Renal cortical epithelial cell (primary cell): ENCODE measurements around the gene RTN4R. TPM values are rescaled to one million over a fixed set of nuclear protein-coding genes. Genes with fewer than 3 reads are reported as not detected.
"Not testable (repeated sequence)": the region's sequence is repeated elsewhere in the genome, so short reads cannot be mapped to it uniquely, and the experiment has no call there.

Experiments used
- DNase-seq: peaks from one replicate; pipeline ENCODE4 v3.0.0-alpha.2; 2011; ENCODE audit warnings: low read depth
- total RNA-seq: library from RNA; depleted of rRNA; stranded (reverse); fragments of >200 nt; gene quantifications from 2 replicates; pipeline ENCODE4 v1.2.3, GENCODE V29; 2014

Gene RTN4R
- total RNA-seq = 1.2 and 2.0 TPM in 2 replicates

DNA sequence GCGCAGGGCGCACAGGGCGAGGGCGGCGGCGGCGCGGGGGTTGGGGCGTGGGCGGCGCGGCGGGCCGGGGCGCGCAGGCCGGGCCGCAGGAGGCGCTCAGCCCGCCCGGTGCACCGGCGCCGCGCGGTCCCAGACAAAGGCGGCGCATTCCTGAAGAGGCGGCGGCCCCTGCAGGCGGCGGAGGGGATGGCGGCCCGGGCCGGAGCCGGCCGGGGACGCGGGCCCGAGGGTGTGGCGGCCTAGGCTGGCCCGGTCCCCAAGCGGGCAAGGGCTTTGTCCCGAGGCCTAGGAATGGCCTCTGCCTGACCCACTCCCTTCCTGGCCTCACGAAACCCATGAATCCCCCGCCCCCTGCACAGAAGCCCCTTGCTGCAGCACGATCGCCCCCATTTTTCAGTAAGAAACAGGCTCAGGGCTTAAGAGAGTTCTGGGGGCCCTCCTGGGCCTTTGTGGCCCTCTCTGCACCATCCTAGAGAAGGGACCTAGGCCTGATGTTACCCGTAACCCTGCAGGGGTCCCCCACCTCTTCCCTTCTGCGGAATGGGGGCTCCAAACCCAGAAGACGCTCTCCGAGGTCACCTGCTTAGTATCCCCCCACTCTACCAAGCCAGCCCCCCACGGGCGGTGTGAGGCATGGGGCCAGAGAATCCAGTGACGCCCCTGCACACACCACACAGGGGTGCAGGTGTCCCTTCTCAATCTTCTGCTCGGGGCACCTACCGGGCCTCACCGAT is at the start of gene RTN4R:
TSS of gene RTN4R (minus strand) at position 40 of the 734 bp plus-strand sequence. CDS start 226 bp downstream, outside the sequence.
- DNase-seq = no peak

DNA sequence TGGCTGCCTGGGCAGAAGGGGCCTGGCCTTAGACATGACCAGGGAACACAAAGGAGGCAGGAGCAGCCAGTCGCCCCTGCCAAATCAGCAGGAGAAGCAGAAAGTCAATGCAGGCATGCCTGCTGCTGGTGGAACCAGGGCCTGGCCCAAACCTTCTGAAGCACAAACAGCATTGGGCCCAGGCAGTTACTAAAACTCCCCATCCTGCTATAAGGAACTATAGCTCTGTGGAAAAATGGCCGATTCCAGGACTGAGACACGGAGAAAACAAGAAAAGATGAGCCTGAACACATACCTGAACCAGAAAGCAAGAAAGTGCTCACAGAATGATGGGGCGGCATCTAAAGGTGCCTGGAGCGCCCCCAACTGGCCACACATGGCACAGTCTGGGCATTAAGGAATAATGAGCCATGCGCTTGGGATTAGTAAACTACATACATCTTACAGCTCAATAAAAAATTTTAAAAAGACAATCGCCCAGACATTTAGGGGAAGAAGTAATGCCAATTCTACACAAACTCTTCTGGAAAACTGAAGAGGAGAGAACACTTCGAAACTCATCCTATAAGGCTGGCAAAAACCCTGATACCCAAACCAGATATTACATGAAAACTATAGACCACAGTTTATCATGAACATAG is 49.4 kb upstream of the RTN4R start:
- DNase-seq = not testable (repeated sequence)

DNA sequence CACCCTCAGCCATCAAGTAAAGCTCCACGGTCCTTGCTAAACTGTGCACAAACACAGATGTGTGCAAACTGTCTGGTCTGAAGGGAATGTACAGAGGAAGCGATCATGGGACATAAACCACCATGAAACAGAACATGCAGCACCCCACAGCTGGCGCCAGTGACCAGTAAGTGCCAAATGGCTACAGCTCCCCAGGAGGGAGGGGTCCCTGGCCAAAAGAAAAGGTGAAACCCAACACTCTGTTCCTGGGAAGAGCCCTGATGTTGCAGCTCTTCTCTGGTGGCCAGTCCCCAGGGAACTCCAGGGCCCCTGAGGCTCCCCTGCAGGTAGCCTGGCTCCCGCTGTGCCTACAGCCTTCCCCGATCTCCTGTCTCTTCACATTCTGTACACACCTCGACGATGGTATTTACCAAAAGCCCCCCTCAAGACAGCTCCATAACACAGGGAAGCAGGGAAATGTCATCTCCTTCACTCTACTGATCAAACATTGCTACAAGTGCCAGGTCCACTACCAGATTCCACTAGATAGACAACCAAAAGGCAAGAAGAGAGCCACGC is 48.8 kb upstream of the RTN4R start:
- no peak for DNase-seq

DNA sequence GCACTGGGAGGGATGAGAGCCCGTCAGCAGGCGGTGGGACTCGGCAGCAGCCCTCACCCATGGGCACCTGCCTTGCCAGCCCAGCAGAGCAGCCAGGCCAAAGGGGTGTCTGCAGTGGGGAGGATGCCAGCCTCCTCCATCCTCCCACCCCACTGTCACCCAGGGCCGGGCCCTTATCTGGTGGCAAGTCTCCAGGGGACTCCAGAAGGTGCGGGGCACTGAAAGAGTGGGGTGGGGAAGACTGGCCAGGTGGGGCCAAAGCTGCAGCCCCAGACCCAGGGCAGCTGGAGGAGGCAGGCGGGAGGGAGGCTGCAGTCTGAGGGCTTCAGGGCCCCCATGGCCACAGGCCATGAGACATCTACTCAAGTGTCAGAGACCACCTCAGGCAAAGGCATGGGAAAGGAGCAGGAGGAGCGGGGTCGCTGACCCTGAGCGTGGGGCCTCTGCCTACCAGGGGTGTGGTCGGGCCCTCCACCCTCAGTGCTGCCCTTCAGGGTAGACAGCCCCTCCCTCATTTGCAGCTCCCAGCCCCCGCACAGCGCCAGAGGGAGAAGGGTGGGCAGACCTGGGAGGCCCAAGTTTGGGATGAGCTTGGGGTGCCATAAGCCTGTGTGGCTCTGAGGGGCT is 48.2 kb upstream of the RTN4R start:
- DNase-seq = no peak

DNA sequence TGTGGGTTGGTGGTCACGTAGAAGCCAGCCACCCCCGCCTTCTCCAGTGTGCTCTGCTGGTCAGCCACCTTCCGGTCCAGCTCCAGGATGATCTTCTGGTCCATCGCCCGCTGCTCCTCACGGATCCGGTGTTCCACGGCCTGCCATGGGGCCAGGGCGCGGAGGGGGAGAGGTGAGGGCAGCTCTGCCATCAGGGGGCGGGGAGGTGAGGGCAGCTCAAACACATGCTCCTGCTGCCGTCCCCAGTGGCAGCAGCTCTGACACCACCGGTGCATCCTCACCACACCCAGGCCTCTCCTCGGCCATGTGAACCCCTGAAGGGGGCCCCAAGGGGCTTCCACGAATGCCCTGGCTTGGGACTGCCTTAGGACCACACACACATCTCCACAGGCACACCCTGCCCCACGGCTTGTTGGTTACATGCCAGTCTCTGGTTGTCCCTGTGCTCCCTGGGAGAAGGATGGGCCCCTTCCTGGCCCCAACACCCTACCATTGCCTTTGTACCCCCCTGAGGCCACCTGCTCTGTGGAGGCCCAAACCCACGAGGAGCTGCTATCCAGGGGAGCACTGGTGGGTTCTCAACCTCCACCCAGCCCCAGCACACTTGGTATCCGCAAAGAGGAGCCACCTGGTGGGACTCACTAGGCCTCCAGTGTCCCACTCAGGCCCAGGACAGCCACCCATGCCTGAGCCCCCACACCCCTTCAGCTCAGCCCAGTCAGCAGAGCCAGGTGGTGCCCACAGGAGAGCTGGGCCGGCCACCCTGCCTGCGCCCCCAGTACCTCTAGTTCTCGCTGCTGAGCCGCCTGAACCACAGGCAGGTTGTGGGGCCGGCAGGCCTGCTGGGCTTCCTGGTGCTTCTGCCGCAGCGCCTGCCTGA is 47.5 kb upstream of the RTN4R start:
- no peak for DNase-seq

DNA sequence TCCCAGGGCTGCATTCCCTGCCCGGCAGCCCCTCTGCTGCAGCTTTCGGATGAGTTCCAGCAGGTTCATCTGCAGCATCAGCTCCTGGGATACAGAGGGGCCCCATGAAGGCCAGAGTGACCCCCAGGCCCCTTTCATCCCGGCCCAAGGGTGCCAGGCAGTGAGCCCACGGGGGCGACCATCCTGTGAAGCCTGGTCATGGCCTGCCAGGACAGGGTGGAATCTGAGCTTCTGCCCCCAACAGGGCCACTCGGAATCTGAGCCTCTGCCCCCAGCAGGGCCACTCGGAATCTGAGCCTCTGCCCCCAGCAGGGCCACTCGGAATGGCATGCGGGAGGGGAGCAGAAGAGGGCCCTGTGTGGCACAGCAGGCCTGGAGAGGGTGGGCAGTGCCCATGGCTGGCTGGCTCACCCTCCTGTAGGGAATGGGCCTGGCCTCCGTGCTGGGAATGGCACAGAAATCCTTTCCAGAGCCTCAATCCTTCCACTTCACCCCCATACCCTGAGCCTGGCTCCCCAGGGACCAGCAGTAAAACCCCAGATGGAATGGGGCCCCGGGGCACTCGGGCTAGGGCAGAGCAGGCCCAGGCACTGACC is 46.7 kb upstream of the RTN4R start:
- not testable (repeated sequence) for DNase-seq

DNA sequence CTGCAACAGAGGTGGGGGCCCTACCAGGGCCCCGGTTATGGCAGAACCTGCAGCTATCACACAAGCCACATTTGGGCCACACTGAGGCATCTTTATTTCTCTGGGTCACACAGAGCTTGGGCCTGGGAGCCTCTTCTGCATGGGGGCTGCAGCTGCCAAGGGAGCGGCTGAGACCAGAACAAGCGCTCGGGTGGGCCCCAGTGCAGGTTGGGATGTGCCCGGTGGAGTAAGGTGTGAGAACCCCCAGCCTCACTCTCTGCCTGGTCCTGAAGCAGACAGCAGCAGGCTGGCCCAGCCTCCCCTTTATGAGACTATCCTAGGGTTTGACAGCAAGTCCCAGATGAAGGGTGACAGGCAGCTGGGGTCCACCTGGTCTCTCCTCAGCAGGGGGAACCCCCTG is 46.1 kb upstream of the RTN4R start:
- not testable (repeated sequence) for DNase-seq

DNA sequence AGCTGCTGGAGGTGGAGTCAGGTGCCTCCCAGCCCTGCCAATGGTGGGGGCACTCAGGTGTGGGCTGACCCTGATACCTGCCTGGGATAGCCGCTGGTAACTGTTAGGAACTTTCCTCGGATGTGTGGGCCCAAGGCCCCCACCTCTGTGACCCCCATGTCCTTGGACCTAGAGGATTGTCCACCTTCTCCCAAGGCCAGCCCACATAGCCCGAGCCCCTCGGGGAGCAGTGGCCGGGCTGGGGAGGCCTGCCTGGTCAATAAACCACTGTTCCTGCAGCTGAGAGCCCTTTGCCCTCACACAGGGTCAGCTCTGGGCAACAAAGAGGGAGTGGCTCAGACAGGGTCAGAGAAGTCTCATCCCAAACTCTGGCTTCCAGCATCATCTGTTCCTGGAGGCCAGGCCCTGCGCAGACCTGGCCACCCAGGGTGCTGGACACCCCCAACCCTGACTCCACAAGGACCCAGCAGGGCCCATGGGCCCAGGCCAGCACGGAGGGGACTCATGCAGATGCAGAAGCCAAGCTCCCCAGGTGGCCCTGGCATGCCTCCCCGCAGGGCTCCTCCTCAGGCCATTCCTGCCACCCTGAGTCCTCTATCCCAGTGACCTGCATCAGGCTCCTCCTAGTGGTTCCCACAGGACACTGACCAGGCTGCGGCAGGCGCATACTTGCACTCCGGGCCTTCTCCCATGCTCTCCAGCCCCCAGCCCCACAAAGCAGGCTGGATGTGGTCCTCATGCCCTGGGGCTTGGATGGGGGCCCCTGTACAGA is 45.4 kb upstream of the RTN4R start:
- DNase-seq = not testable (repeated sequence)

DNA sequence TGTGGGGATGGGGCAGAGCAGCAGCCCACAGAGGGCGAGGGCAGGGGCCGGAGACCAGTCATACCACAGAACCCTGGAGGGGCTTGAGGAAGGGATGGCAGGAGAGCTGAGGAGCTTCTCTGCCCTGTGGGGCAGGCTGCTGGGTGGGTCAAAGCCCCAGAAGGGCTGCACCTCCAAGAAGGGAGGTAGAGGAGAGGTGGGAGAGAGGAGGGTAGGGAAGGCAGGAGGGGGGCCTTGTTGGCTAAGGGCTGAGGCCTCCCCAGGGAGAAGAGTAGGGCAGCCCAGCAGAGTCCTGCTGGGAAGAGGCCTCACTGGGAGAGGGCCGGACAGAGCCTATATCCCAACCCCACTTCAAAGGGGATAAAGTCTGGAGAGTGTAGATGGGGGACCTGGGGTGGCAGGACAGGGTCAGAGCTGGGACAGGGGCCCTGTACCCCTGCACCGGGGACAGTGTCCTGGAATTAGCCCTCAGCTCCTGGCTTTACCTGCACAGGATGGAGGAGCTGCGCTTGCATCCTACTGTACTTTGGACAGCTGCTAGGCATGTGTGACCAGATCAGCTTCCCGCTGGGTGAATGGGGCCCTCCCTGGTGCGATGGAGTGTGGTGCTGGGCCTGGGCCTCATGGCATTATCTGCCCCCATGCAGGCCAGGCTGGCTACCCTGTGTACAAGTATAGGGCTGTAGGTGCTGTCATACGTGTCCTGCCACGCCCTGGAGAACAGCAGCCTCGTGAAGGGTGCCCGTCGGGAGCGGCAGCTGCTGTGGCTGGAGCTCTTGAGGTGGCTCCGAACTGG is 44.5 kb upstream of the RTN4R start:
- no peak for DNase-seq

DNA sequence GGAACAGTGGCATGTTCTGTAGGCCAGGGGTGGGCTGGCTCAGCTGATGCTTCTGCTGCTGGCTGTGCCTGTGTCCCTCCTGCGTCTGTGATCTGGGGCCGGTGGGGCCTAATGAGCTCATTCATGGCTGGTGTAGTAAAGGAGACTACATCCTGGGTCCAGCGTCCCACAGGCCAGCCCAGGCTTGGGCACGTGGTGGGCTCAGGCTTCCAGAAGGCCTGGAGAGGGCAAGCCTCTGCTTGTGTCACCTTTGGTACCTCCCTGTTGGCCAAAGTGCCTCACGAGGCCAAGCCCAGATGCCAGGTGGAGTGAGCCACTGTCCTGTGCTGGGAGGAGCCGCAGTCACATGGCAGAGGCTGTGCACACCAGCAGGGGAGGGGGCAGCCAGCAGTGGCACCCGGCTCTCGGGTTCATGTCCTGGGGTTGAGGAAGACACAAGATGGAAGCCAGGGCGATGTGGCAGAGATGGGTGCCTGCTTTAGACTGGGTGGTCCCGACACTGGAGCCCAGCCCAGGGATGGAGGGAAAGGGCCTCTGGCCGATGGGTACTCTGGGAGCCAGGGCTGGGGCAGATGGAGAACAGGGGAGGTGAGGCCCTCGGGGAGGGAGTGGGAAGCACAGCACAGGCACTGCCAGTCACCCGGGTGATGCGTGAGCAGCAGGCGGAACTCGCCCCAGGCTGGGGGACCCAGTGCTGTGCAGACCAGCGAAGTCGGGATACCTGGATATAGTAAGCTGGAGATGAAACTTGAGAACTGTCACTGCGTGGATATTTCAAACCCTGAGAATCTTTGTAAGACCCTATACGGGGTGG is 43.3 kb upstream of the RTN4R start:
- DNase-seq = not testable (repeated sequence)

DNA sequence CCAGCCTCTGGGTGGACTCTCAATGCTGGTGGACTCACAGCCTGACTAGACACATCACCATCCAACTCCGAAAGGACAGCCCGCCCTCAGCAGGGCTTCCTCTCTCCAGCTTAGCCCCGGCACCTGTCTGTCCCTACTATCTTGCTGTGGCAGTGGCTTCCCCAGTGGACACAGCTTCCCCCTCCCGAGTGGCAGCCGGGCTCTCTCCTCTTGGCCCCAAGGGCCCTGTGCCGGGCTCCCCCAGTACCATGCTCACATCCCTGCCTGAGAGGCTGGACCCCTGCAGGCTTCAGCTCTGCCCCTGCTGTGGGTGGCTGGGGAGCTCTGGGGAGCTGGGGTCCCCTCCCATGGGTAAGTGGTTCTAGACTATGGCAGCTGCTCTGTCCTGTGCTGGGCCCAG is 42.7 kb upstream of the RTN4R start:
- not testable (repeated sequence) for DNase-seq

DNA sequence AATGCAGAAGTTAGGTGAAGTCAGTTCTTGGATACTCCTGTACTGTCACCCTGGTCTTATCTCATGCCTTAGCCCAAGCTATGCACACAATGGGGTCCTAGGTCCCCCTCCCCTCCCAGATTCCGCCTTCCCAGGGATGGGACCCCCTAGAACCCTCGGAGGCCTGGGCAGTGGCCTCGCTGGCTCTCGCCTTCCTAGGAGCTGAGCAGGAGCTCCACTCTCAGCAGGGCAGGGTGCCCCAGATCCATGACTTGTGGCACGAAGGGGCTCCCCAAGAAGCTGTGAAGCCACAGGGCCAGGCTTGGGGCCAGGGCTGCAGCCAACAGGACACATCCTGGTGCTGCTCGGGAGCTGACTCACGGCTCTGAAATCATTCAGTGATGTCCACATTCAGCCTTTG is 42.1 kb upstream of the RTN4R start:
- DNase-seq = not testable (repeated sequence)

DNA sequence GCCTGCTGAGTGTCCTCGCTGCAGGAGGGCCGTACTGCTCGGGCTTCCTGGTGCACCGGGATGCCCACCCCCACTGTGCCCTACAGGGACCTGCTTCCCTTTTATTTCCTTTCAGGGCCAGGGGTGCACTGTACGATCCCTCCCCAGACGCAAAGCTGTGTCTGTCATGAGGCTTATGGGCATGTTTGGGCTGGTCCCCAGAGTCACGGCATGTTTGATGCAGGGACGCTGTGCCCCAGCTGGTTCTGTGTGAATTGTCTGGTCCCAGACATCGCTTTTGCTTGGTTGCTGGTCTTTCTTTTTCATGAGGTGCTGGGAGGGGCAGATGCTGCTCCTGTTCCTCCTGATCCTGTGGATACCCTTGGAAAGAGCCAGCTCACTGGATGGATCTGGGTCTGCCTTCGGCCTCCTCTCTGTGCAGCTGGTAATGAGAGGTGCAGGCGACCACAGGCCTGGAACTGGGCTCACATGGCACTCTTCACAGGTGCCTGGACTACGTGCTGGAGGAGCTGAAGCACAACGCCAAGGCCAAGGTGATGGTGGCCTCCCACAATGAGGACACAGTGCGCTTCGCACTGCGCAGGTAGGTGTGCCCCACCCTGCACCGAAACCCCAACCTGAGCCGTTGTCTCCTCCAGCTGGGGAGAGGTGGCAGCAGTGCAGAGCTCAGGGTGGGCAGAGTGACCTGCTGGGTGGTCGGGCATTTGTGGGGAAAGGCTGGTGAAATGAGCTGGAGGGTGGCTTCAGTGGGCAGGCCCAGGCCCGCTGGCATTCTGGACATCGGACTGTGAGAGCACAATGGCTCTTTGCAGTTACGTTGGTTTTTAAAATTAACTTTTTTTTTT is 40.9 kb upstream of the RTN4R start:
- not testable (repeated sequence) for DNase-seq

DNA sequence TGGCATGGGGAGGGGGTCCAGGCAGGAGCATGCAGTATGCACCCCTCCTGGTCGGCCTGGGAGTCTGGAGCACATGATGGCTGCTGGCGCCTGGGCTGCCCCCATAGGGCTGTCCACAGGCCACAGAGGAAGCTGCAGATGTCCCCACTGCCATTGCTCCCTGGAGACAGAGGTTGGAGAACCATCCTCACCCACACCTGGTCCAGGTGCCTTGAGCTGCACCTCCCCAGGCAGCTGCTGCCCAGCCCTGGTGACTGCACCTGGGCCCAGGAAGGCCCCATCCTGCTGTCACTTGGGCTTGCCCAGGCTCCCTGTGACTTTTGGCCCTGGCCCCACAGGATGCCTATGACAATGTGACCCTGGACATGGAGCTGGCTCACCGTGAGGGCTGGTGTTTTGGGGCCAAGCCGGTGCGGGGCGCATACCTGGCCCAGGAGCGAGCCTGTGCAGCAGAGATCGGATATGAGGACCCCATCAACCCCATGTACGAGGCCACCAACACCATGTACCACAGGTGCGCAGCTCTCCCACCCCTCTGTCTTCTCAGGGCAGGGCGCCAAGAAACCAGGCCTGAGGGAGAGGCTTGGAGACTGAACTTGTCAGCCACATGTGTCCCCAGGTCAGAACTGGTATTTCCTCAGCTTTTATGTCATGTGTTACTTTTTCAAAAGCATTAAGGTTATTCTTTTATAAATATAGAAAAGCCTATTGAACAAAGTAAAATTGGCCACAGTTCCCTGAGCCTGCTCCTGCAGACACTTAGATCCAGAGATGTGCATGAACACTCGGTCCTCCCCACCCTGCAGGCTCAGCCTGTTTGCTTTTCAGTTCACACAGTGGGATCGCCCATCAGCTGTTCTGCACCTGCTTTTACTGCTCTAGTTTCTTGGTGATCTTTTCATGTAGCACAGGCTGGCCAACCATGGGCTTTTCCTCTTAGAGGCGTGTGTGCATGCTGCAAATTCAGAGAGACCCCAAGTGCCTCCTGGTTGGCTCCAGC is 39.6 kb upstream of the RTN4R start:
- DNase-seq = not testable (repeated sequence)

DNA sequence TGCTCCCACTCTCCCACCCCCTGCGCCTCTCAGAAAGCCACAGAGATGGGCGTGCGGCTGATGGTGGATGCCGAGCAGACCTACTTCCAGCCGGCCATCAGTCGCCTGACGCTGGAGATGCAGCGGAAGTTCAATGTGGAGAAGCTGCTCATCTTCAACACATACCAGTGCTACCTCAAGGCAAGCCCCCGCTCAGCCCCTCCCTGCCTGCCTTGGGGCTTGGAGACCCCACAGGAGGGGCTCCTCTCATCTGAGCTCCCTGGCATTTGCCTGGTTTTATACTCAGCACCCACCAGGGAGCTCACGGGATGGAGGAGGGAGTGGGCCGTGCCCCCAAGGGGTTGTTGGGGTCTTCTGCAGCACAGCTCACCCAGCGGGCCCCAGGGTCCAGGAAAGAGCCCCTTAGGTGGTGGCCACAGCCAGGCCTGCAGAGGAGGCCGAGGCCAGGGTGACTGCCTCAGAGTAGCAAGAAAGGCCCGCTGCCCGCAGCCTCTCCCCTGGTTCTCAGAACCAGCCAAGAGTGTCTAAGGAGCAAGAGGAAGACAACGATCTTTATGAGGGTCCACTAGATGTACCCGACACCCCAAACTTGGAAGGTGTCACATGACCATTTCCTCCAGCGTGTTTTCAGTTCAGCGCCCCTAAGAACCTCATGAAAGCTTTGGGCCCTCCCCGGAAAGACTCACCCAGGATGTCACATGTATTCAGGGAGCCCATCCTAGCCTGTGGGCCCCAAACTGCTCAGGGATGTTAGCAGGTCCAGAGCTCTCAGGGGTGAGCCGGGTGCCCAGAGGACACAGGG is 38.7 kb upstream of the RTN4R start:
- not testable (repeated sequence) for DNase-seq
